HEK293T (cell line): ENCODE results near the gene NDUFS4.

Experiments
- ARNT ChIP-seq: fragments of 450-650 bp; IDR thresholded peaks from 2 replicates; pipeline ENCODE4 v1.6.1; 2017; ENCODE audit warnings: mild to moderate bottlenecking
- BHLHE40 ChIP-seq: fragments of 450-650 bp; IDR thresholded peaks from 2 replicates; pipeline ENCODE4 v1.6.1; 2016; ENCODE audit warnings: mild to moderate bottlenecking, moderate library complexity, borderline replicate concordance
- CTBP1 ChIP-seq: fragments of 450-650 bp; IDR thresholded peaks from 2 replicates; pipeline ENCODE4 v1.6.1; 2016; ENCODE audit warnings: borderline replicate concordance
- ELF4 ChIP-seq: fragments of 450-650 bp; IDR thresholded peaks from 2 replicates; pipeline ENCODE4 v1.6.1; 2017; ENCODE audit warnings: antibody characterized with exemption
- FOXK2 ChIP-seq: fragments of 450-650 bp; IDR thresholded peaks from 2 replicates; pipeline ENCODE4 v1.6.1; 2016; ENCODE audit warnings: mild to moderate bottlenecking
- FOXM1 ChIP-seq: fragments of 450-650 bp; IDR thresholded peaks from 2 replicates; pipeline ENCODE4 v1.6.1; 2017; ENCODE audit warnings: mild to moderate bottlenecking, borderline replicate concordance
- L3MBTL2 ChIP-seq: fragments of 450-650 bp; conservative IDR thresholded peaks from 2 replicates; pipeline ENCODE4 v1.6.1; 2016; ENCODE audit warnings: mild to moderate bottlenecking
- LEF1 ChIP-seq: fragments of 450-650 bp; IDR thresholded peaks from 2 replicates; pipeline ENCODE4 v1.6.1; 2017; ENCODE audit warnings: mild to moderate bottlenecking, borderline replicate concordance
- NFRKB ChIP-seq: fragments of 450-650 bp; IDR thresholded peaks from 2 replicates; pipeline ENCODE4 v1.6.1; 2016; ENCODE audit warnings: mild to moderate bottlenecking, moderate library complexity
- PKNOX1 ChIP-seq: fragments of 450-650 bp; IDR thresholded peaks from 2 replicates; pipeline ENCODE4 v1.6.1; 2016
- SP1 ChIP-seq: fragments of 450-650 bp; IDR thresholded peaks from 2 replicates; pipeline ENCODE4 v1.6.1; 2017
- SUZ12 ChIP-seq: fragments of 450-650 bp; IDR thresholded peaks from 2 replicates; pipeline ENCODE4 v1.6.1; 2016; ENCODE audit warnings: mild to moderate bottlenecking
- TARDBP ChIP-seq: fragments of 450-650 bp; IDR thresholded peaks from 2 replicates; pipeline ENCODE4 v1.6.1; 2016
- ZNF384 ChIP-seq: fragments of 450-650 bp; IDR thresholded peaks from 2 replicates; pipeline ENCODE4 v1.6.1; 2016

GRCh38 chr5:53554444-53554843, 6.0 kb upstream of the NDUFS4 start:
- no peak for TF ChIP-seq FOXK2
- TF ChIP-seq BHLHE40, result no peak
- TF ChIP-seq PKNOX1, result no peak
- no peak for TF ChIP-seq FOXM1
- TF ChIP-seq ZNF384, result no peak
- no peak for TF ChIP-seq SUZ12
- no peak for TF ChIP-seq ARNT
- TF ChIP-seq LEF1, result no peak
- no peak for TF ChIP-seq SP1
- no peak for TF ChIP-seq CTBP1
- no peak for TF ChIP-seq NFRKB
- TF ChIP-seq TARDBP, result no peak
- TF ChIP-seq L3MBTL2, result no peak
- no peak for TF ChIP-seq ELF4
